K562 (cell line): ENCODE results near the gene SIDT2. TPM values are rescaled to one million over a fixed set of nuclear protein-coding genes. Genes with fewer than 3 reads are reported as not detected.
A peak's percentile ranks its signal among the peaks of the same experiment; 100 is the strongest.

Experiments
- ATAC-seq: fragments of 200-7000 bp; cut with Tn5 transposase; 3 replicates; pipeline ENCODE4 v1.9.1; 2020; ENCODE audit warnings: moderate library complexity
- BruUV-seq: library from RNA; stranded (reverse); fragments of 400-500 nt; replicated peaks from 2 replicates; lab custom pipeline; 2021; lab: Mats Ljungman, UMichigan
- CTCF ChIA-PET: fragments of 300-600 bp; formaldehyde crosslinking; extraction: SDS; loops from one replicate; lab custom pipeline; 2021; ENCODE audit warnings: low intra/inter-chr PET ratio; lab: Yijun Ruan, JAX
- POLR2A ChIA-PET: fragments of 300-600, 350-650 bp; sonication (Branson Sonifier 250); formaldehyde crosslinking; extraction: SDS; loops from one replicate; lab custom pipeline; 2021; ENCODE audit warnings: antibody characterized with exemption, inconsistent platforms; lab: Yijun Ruan, JAX
- DNase-seq, 4 experiments: peaks; one replicate each; pipeline versions ENCODE4 v3.0.0 to v3.0.0-alpha.2; 2011 to 2018; ENCODE audit warnings: low spot score in 3 of 4, mixed read lengths in 3 of 4; ENCODE audit errors: extremely low read depth in 1 of 4
- FAIRE-seq: peaks from 2 replicates; lab custom pipeline; 2011; peaks lifted over from hg19 to GRCh38; lab: Jason Lieb, UNC
- H2AFZ ChIP-seq: 2 replicates; pipeline ENCODE4 v1.6.0; 2011; ENCODE audit warnings: low read depth, low read length, control low read depth, inconsistent platforms
- H3K27ac ChIP-seq: fragments of 200-600 bp; 3 replicates; pipeline ENCODE4 v1.8.0; 2011; ENCODE audit warnings: low read depth, mild to moderate bottlenecking, control low read depth, inconsistent platforms, low read length, moderate library complexity, mixed read lengths; ENCODE audit errors: extremely low read depth
- H3K27me3 ChIP-seq, 2 experiments: fragments of 300-600 bp in 1 of 2; 2 replicates in 1 of 2; 3 replicates in 1 of 2; pipeline versions ENCODE4 v1.6.0 to v1.8.0; 2011; ENCODE audit warnings: inconsistent platforms in 2 of 2, low read length in 2 of 2, mild to moderate bottlenecking in 1 of 2, mixed read lengths in 1 of 2, moderate library complexity in 1 of 2; ENCODE audit not compliant: control insufficient read depth in 2 of 2, insufficient read depth in 2 of 2
- H3K36me3 ChIP-seq: fragments of 300-600 bp; 3 replicates; pipeline ENCODE4 v1.8.0; 2011; ENCODE audit warnings: mild to moderate bottlenecking, low read length, inconsistent platforms; ENCODE audit not compliant: control insufficient read depth, insufficient read depth
- H3K4me1 ChIP-seq, 2 experiments: fragments of 200-600 bp in 1 of 2; replicated peaks in 1 of 2; 2 replicates in 1 of 2; 3 replicates in 1 of 2; pipeline versions ENCODE4 v1.5.1 to v1.8.0; 2011; ENCODE audit warnings: inconsistent platforms in 2 of 2, low read length in 2 of 2, mild to moderate bottlenecking in 1 of 2, mixed read lengths in 1 of 2, moderate library complexity in 1 of 2; ENCODE audit not compliant: control insufficient read depth in 2 of 2, insufficient read depth in 2 of 2
- H3K4me2 ChIP-seq: 2 replicates; pipeline ENCODE4 v1.6.1; 2011; ENCODE audit warnings: low read length, control low read depth, inconsistent platforms, mixed read lengths; ENCODE audit not compliant: insufficient read depth
- H3K4me3 ChIP-seq: fragments of 200-600 bp; sonication (generic), shearing (Covaris generic); 2 replicates; pipeline ENCODE4 v1.5.1; 2016; ENCODE audit warnings: control low read depth, inconsistent platforms
- H3K79me2 ChIP-seq: fragments of 200-600 bp; 3 replicates; pipeline ENCODE4 v1.8.0; 2011; ENCODE audit warnings: low read length, inconsistent platforms; ENCODE audit not compliant: control insufficient read depth, insufficient read depth
- H3K9ac ChIP-seq, 2 experiments: 2 replicates each; pipeline versions ENCODE4 v1.6.0 to v1.6.1; 2011; ENCODE audit warnings: low read depth in 2 of 2, low read length in 2 of 2, control low read depth in 1 of 2, inconsistent platforms in 1 of 2, mild to moderate bottlenecking in 1 of 2, mixed read lengths in 1 of 2; ENCODE audit not compliant: insufficient read depth in 1 of 2
- H3K9me1 ChIP-seq: one replicate; pipeline ENCODE4 v1.6.0; 2011; ENCODE audit warnings: inconsistent platforms, mild to moderate bottlenecking, low read length, moderate library complexity; ENCODE audit not compliant: control insufficient read depth, insufficient read depth
- H3K9me3 ChIP-seq: replicated peaks from 2 replicates; pipeline ENCODE4 v1.5.1; 2011; ENCODE audit warnings: low read depth, low read length, inconsistent platforms; ENCODE audit not compliant: control insufficient read depth, insufficient read depth
- H4K20me1 ChIP-seq: replicated peaks from 2 replicates; pipeline ENCODE4 v1.6.1; 2011; ENCODE audit warnings: low read length, inconsistent platforms, mixed read lengths; ENCODE audit not compliant: control insufficient read depth, insufficient read depth
- TAF1 ChIP-seq: IDR thresholded peaks from 2 replicates; pipeline ENCODE4 v1.6.1; 2011; ENCODE audit warnings: mild to moderate bottlenecking, low read length, moderate library complexity; ENCODE audit not compliant: insufficient read depth, control insufficient read depth, severe bottlenecking; ENCODE audit errors: extremely low read depth
- ZNF347 ChIP-seq: fragments of 450-650 bp; formaldehyde crosslinking; IDR thresholded peaks from 2 replicates; pipeline ENCODE4 v1.4.0; 2020; ENCODE audit warnings: low read depth, mild to moderate bottlenecking, moderate library complexity
- ZSCAN32 ChIP-seq: fragments of 450-650 bp; formaldehyde crosslinking; IDR thresholded peaks from 2 replicates; pipeline ENCODE4 v1.4.0; 2020; ENCODE audit warnings: mild to moderate bottlenecking, moderate library complexity
- WGBS: fragments of 100-300 bp; shearing (Covaris generic); methylation state at CpG from one replicate; pipeline ENCODE4 v1.1.6; 2016; ENCODE audit warnings: low coverage, mixed read lengths; ENCODE audit not compliant: insufficient coverage; ENCODE audit errors: missing lambda C conversion rate; 5-methylcytosine and 5-hydroxymethylcytosine counted together
- in situ Hi-C: fragments of 300-500 bp; cut with MboI; formaldehyde crosslinking; loops from 4 replicates; pipeline ENCODE4 v1.15.0; 2018; ENCODE audit warnings: inconsistent platforms, mixed read lengths
- intact Hi-C: fragments of 100-400 bp; cut with micrococcal nuclease; formaldehyde crosslinking; loops from 2 replicates; pipeline ENCODE4 v1.14.2; 2022
- polyA plus RNA-seq, 8 experiments: library from polyadenylated mRNA; depleted of rRNA in 4 of 8; stranded (reverse) in 5 of 8; unstranded in 3 of 8; fragments of >200 nt; fragmentation: Nextera tagmentation in 2 of 8; fragmentation: Illumina TruSeq in 1 of 8; extraction: Ambion mirVana in 2 of 8; extraction: Trizol in 1 of 8; gene quantifications; 2 replicates each; pipeline versions ENCODE4 v1.2.1 to v1.2.3, GENCODE V29; 2011 to 2014; ENCODE audit warnings: inconsistent platforms in 1 of 8, missing spikeins in 1 of 8
- total RNA-seq, 7 experiments: library from RNA; depleted of rRNA in 6 of 7; stranded (reverse); fragments of >200 nt in 6 of 7; fragmentation: Illumina TruSeq in 2 of 7; extraction: Trizol in 2 of 7; gene quantifications; 2 replicates each; pipeline versions ENCODE4 v1.2.1 to v1.2.3, GENCODE V29; 2011 to 2021; ENCODE audit warnings: low replicate concordance in 1 of 7
- TF ChIP-seq, protein P1 (sequence below), 3 experiments: IDR thresholded peaks in 2 of 3; conservative IDR thresholded peaks in 1 of 3; 2 replicates each; pipeline ENCODE4 v1.5.1; 2011 to 2012; ENCODE audit warnings: low read length in 3 of 3, mild to moderate bottlenecking in 3 of 3, control low read depth in 2 of 3, improper control_type of control experiment in 1 of 3, inconsistent platforms in 1 of 3, low read depth in 1 of 3, mixed read lengths in 1 of 3, moderate library complexity in 1 of 3; ENCODE audit not compliant: insufficient read depth in 2 of 3

SIDT2 gene
- total and polyA plus RNA-seq, 9 of the 15 experiments (the other 6 are each of a cell fraction or from before 2014, with no cell fraction given) = 2.4 to 20.2 (median 6.5) TPM

- H3K27ac ChIP-seq = no peak overlapping the region
- ATAC-seq = no peak
- no peaks in the 10 kb centered on the region for H4K20me1 ChIP-seq
- no peak overlapping the region for H3K4me3 ChIP-seq
- no peak for TF ChIP-seq ZSCAN32 (CRISPR knock-in tag)
- TF ChIP-seq, all 486 proteins: peak for 0
- Histone ChIP-seq H3K4me1 (peaks cover 0 to 3% of the 10 kb centered on the region in 2 experiments; a peak in 1 of 5 replicates), H3K79me2 (peaks cover 14% of the 10 kb centered on the region), H3K9ac (no peak overlapping the region), H3K27me3 (no peaks in the 10 kb centered on the region), H2AFZ (no peak overlapping the region), H3K36me3 (peaks cover 42% of the 10 kb centered on the region; the same call in 2 of the 3 replicates), H3K4me2 (no peak overlapping the region), H3K9me3 (no peaks in the 10 kb centered on the region), H3K9me1 (no peaks in the 10 kb centered on the region)
- POLR2A ChIA-PET = interaction anchor here (1.0 kb wide), 1 partner anchor 87 kb away, joined by 3 read pairs; no protein-coding TSS in a partner anchor
- BruUV-seq = no TSS peak
- intact Hi-C loops = no loop called here
- in situ Hi-C loops = loop anchor here (25.0 kb wide), 1 partner anchor 726 kb away; no protein-coding TSS in a partner anchor
- DNase-seq (no peak), FAIRE-seq (no peak)
- CTCF ChIA-PET = no interaction called here
- WGBS = 91% methylated on average over 5 of the region's 5 CpGs
These were observed 59.7 kb downstream of the SIDT2 start for GRCh38 chr11:117238221-117238620.

GRCh38 chr11:117239295-117239694, 60.8 kb downstream of the SIDT2 start:
- Histone ChIP-seq H3K4me1 (no peaks in the 10 kb centered on the region), H3K4me3 (no peak overlapping the region), H3K4me2 (no peak overlapping the region), H3K9me3 (no peaks in the 10 kb centered on the region), H4K20me1 (no peaks in the 10 kb centered on the region), H2AFZ (no peak overlapping the region), H3K27ac (no peak overlapping the region), H3K36me3 (peaks cover 50% of the 10 kb centered on the region; the same call in 2 of the 3 replicates), H3K9ac (no peak overlapping the region), H3K9me1 (no peaks in the 10 kb centered on the region), H3K79me2 (peaks cover 3% of the 10 kb centered on the region; the same call in 1 of the 3 replicates), H3K27me3 (no peaks in the 10 kb centered on the region)
- intact Hi-C loops = no loop called here
- FAIRE-seq (no peak), ATAC-seq (peak; percentile 38; the same call in 1 of the 3 replicates), DNase-seq (no peak)
- BruUV-seq = no TSS peak
- WGBS = 72% methylated on average over 6 of the region's 6 CpGs
- ChIA-PET CTCF (no interaction called here), POLR2A (interaction anchor here (1.0 kb wide), 1 partner anchor 86 kb away, joined by 3 read pairs; no protein-coding TSS in a partner anchor)
- in situ Hi-C loops = loop anchor here (25.0 kb wide), 1 partner anchor 727 kb away; no protein-coding TSS in a partner anchor
- TF ChIP-seq, protein P1, sequence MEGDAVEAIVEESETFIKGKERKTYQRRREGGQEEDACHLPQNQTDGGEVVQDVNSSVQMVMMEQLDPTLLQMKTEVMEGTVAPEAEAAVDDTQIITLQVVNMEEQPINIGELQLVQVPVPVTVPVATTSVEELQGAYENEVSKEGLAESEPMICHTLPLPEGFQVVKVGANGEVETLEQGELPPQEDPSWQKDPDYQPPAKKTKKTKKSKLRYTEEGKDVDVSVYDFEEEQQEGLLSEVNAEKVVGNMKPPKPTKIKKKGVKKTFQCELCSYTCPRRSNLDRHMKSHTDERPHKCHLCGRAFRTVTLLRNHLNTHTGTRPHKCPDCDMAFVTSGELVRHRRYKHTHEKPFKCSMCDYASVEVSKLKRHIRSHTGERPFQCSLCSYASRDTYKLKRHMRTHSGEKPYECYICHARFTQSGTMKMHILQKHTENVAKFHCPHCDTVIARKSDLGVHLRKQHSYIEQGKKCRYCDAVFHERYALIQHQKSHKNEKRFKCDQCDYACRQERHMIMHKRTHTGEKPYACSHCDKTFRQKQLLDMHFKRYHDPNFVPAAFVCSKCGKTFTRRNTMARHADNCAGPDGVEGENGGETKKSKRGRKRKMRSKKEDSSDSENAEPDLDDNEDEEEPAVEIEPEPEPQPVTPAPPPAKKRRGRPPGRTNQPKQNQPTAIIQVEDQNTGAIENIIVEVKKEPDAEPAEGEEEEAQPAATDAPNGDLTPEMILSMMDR (IDR thresholded peaks at IDR 0.05 in 2 of 3, conservative IDR thresholded peaks at IDR 0.05 in 1 of 3; ENCODE audit: insufficient read depth in 2 of 3, low read depth in 1 of 3, low read length in 3 of 3) = 0 out of 6 replicates have a peak, but pooled peaks of 1 of the 3 experiments have one; percentile 17
- no peak for TF ChIP-seq TAF1
- TF ChIP-seq ZNF347 (CRISPR knock-in tag) = no peak
